Suprapubic skin (tissue), 4 donors: Measurements from ENCODE around the gene SCUBE1. TPM values are rescaled to one million over a fixed set of nuclear protein-coding genes. Genes with fewer than 3 reads are reported as not detected.

Experiments used
- DNase-seq, 2 donors: peaks; one replicate each; pipeline ENCODE4 v3.0.0-alpha.2; 2019; ENCODE audit warnings: low spot score in 2 of 2
- H3K27ac ChIP-seq: fragments of 200-600 bp; sonication (generic); one replicate; pipeline ENCODE4 v1.5.1; 2019
- H3K27me3 ChIP-seq: fragments of 200-600 bp; sonication (generic); one replicate; pipeline ENCODE4 v1.5.1; 2019
- H3K36me3 ChIP-seq: fragments of 200-600 bp; sonication (generic); one replicate; pipeline ENCODE4 v1.5.1; 2019
- H3K4me1 ChIP-seq: fragments of 200-600 bp; sonication (generic); one replicate; pipeline ENCODE4 v1.5.1; 2019
- H3K4me3 ChIP-seq: fragments of 200-600 bp; sonication (generic); one replicate; pipeline ENCODE4 v1.5.1; 2019; ENCODE audit warnings: mild to moderate bottlenecking
- H3K9me3 ChIP-seq: fragments of 200-600 bp; sonication (generic); one replicate; pipeline ENCODE4 v1.5.1; 2019
- EP300 ChIP-seq: sonication (generic); formaldehyde crosslinking; IDR thresholded peaks from one replicate; pipeline ENCODE4 v1.6.1; 2017; ENCODE audit warnings: antibody characterized with exemption
- POLR2A ChIP-seq, 2 donors: fragments of 450-650 bp; IDR thresholded peaks; one replicate each; pipeline ENCODE4 v1.6.1; 2017; ENCODE audit warnings: antibody characterized with exemption in 2 of 2, mild to moderate bottlenecking in 2 of 2, moderate library complexity in 2 of 2
- POLR2AphosphoS5 ChIP-seq, 3 donors: sonication (generic); formaldehyde crosslinking; IDR thresholded peaks; one replicate each; pipeline ENCODE4 v1.6.1; 2017; ENCODE audit warnings: antibody characterized with exemption in 3 of 3
- WGBS: methylation state at CpG from one replicate; pipeline ENCODE4 v1.1.5; 2018; 5-methylcytosine and 5-hydroxymethylcytosine counted together
- total RNA-seq, 4 donors: library from RNA; depleted of rRNA; stranded (reverse); fragments of >200 nt; gene quantifications; one replicate each; pipeline ENCODE4 v1.1.0, GENCODE V29; 2016
- TF ChIP-seq, protein P1 (sequence below), 2 donors: fragments of 200-600 bp in 1 of 2; fragments of 450-650 bp in 1 of 2; sonication (generic) in 1 of 2; IDR thresholded peaks; one replicate each; pipeline ENCODE4 v1.5.1; 2016 to 2019; ENCODE audit warnings: antibody characterized with exemption in 2 of 2, mild to moderate bottlenecking in 1 of 2, moderate library complexity in 1 of 2

Gene SCUBE1
- total RNA-seq, 4 donors from 2014 or later: 0.47 to 1.1 (median 0.78) TPM

- H3K27ac ChIP-seq: no peak overlapping the region
- peaks cover 39% of the 10 kb centered on the region for H3K36me3 ChIP-seq
- H3K9me3 ChIP-seq: no peaks in the 10 kb centered on the region
- no peaks in the 10 kb centered on the region for H3K27me3 ChIP-seq
- no peak for DNase-seq
- H3K4me3 ChIP-seq: no peak overlapping the region
- peaks cover 53% of the 10 kb centered on the region for H3K4me1 ChIP-seq
- no peak for TF ChIP-seq POLR2A (IDR thresholded peaks at IDR 0.05)
- TF ChIP-seq POLR2AphosphoS5 (IDR thresholded peaks at IDR 0.05): no peak
- no peak for TF ChIP-seq EP300
- TF ChIP-seq, protein P1, sequence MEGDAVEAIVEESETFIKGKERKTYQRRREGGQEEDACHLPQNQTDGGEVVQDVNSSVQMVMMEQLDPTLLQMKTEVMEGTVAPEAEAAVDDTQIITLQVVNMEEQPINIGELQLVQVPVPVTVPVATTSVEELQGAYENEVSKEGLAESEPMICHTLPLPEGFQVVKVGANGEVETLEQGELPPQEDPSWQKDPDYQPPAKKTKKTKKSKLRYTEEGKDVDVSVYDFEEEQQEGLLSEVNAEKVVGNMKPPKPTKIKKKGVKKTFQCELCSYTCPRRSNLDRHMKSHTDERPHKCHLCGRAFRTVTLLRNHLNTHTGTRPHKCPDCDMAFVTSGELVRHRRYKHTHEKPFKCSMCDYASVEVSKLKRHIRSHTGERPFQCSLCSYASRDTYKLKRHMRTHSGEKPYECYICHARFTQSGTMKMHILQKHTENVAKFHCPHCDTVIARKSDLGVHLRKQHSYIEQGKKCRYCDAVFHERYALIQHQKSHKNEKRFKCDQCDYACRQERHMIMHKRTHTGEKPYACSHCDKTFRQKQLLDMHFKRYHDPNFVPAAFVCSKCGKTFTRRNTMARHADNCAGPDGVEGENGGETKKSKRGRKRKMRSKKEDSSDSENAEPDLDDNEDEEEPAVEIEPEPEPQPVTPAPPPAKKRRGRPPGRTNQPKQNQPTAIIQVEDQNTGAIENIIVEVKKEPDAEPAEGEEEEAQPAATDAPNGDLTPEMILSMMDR (IDR thresholded peaks at IDR 0.05): no peak
- WGBS: 91% methylated on average over 7 of the region's 24 CpGs
These were observed 180.6 kb downstream of the SCUBE1 start for GRCh38 chr22:43162412-43163150.

DNA sequence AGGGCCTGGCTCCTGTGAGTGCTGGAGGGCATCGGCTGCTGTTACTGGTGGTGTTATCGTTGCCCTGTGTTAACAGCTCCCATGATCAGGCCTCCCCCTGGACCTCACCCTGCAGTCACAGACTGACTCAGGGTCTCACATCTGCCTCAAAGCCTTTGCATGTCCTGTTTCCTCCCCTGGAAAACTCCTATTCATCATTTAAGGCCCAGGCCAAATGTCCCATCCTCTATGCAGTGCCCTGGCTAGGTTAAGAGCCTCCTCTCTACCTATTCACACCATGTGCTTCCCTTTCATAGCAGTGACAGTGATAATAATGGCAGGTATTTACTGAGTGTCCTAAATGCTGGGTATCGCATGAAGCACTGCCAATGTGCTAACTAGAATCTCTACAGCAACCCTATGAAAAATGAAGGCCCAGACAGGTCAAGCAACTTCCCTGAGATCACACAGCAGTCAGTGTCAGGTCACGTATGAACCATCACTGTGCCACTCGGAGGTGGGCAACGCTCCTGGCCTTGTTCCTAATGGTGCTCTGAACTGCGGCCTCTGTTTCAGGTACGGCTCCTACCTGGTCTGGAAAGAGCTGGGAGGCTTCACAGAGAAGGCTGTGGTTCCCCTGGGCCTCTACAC is 182.6 kb downstream of the SCUBE1 start:
- no peak for DNase-seq
- Histone ChIP-seq H3K4me3 (no peak overlapping the region), H3K36me3 (peaks cover 31% of the 10 kb centered on the region), H3K27ac (no peak overlapping the region), H3K9me3 (no peaks in the 10 kb centered on the region), H3K27me3 (no peaks in the 10 kb centered on the region), H3K4me1 (peaks cover 69% of the 10 kb centered on the region)
- 96% methylated on average over 8 of the region's 8 CpGs for WGBS
- TF ChIP-seq POLR2A (IDR thresholded peaks at IDR 0.05): no peak
- TF ChIP-seq EP300: no peak
- TF ChIP-seq, protein P1 (IDR thresholded peaks at IDR 0.05): no peak
- TF ChIP-seq POLR2AphosphoS5 (IDR thresholded peaks at IDR 0.05): no peak

- WGBS: 20% methylated on average over 2 of the region's 18 CpGs
- H3K9me3 ChIP-seq: no peaks in the 10 kb centered on the region
- H3K4me3 ChIP-seq: no peak overlapping the region
- peaks cover 31% of the 10 kb centered on the region for H3K36me3 ChIP-seq
- H3K4me1 ChIP-seq: peaks cover 75% of the 10 kb centered on the region
- no peak for DNase-seq
- TF ChIP-seq POLR2AphosphoS5 (IDR thresholded peaks at IDR 0.05): no peak
- TF ChIP-seq, protein P1 (IDR thresholded peaks at IDR 0.05): peak; percentile 23 to 56
- no peaks in the 10 kb centered on the region for H3K27me3 ChIP-seq
- H3K27ac ChIP-seq: no peak overlapping the region
These were observed 183.5 kb downstream of the SCUBE1 start for GRCh38 chr22:43159484-43160178.

GRCh38 chr22:43158778-43159483 is 184.2 kb downstream of the SCUBE1 start:
- WGBS: 84% methylated on average over 18 of the region's 24 CpGs
- Histone ChIP-seq H3K36me3 (peaks cover 31% of the 10 kb centered on the region), H3K4me3 (no peak overlapping the region), H3K27ac (no peak overlapping the region), H3K4me1 (peaks cover 75% of the 10 kb centered on the region), H3K9me3 (no peaks in the 10 kb centered on the region), H3K27me3 (no peaks in the 10 kb centered on the region)
- no peak for DNase-seq
- TF ChIP-seq EP300 (no peak), POLR2AphosphoS5 (IDR thresholded peaks at IDR 0.05) (no peak), POLR2A (IDR thresholded peaks at IDR 0.05) (no peak)
- TF ChIP-seq, protein P1 (IDR thresholded peaks at IDR 0.05): no peak
